ENCODE results near the gene NTMT2. TPM values are rescaled to one million over a fixed set of nuclear protein-coding genes. Genes with fewer than 3 reads are reported as not detected.

Gene NTMT2
- total and polyA plus RNA-seq, 7 experiments from 2014 or later: not detected

- Histone ChIP-seq H3K4me1 (ENCODE audit: control insufficient read depth in 2 of 2, insufficient read depth in 2 of 2, low read length in 2 of 2) (no peaks in the 10 kb centered on the region), H3K27me3 (ENCODE audit: control insufficient read depth in 2 of 2, insufficient read depth in 2 of 2, low read length in 2 of 2) (no peaks in the 10 kb centered on the region), H3K27ac (ENCODE audit: low read depth, low read length) (no peak overlapping the region), H3K4me3 (ENCODE audit: low read length) (no peak overlapping the region), H3K36me3 (ENCODE audit: control insufficient read depth in 2 of 3, insufficient read depth in 3 of 3, low read length in 3 of 3) (no peaks in the 10 kb centered on the region), H3K9me3 (ENCODE audit: control insufficient read depth in 2 of 3, low read length in 3 of 3) (peaks cover 0 to 20% (median 0%) of the 10 kb centered on the region in 3 experiments)
- H3K4me3 Mint-ChIP-seq: no peak overlapping the region
- DNase-seq (no peak), ATAC-seq (no peak)
- CTCF ChIA-PET: no interaction called here
- H3K27ac Mint-ChIP-seq: no peak overlapping the region
- H3K9me3 Mint-ChIP-seq: peaks cover 3 to 31% (median 14%) of the 10 kb centered on the region in 11 donors
- peaks cover 0 to 12% (median 5%) of the 10 kb centered on the region in 5 donors for H3K36me3 Mint-ChIP-seq
- POLR2A ChIA-PET: no interaction called here
- H3K27me3 Mint-ChIP-seq: peaks cover 6 to 24% (median 9%) of the 10 kb centered on the region in 5 donors
- intact Hi-C loops (cut with micrococcal nuclease): no loop called here
- no peaks in the 10 kb centered on the region for H3K4me1 Mint-ChIP-seq
These were observed 9.3 kb downstream of the NTMT2 start for GRCh38 chr1:170155055-170155454.

GRCh38 chr1:170156594-170156993, 10.8 kb downstream of the NTMT2 start:
- H3K27ac ChIP-seq (ENCODE audit: low read depth, low read length): no peak overlapping the region
- peaks cover 0 to 20% (median 0%) of the 10 kb centered on the region in 3 experiments for H3K9me3 ChIP-seq (ENCODE audit: control insufficient read depth in 2 of 3, low read length in 3 of 3)
- H3K9me3 Mint-ChIP-seq: peaks cover 3 to 31% (median 14%) of the 10 kb centered on the region in 11 donors
- H3K4me1 Mint-ChIP-seq: no peaks in the 10 kb centered on the region
- peaks cover 6 to 20% (median 15%) of the 10 kb centered on the region in 5 donors for H3K27me3 Mint-ChIP-seq
- no peak overlapping the region for H3K4me3 Mint-ChIP-seq
- H3K4me1 ChIP-seq (ENCODE audit: control insufficient read depth in 2 of 2, insufficient read depth in 2 of 2, low read length in 2 of 2): no peaks in the 10 kb centered on the region
- ChIA-PET CTCF (no interaction called here), POLR2A (no interaction called here)
- no peaks in the 10 kb centered on the region for H3K36me3 ChIP-seq (ENCODE audit: control insufficient read depth in 2 of 3, insufficient read depth in 3 of 3, low read length in 3 of 3)
- no peak for ATAC-seq
- H3K36me3 Mint-ChIP-seq: peaks cover 0 to 12% (median 5%) of the 10 kb centered on the region in 5 donors
- H3K27ac Mint-ChIP-seq: no peak overlapping the region
- intact Hi-C loops (cut with micrococcal nuclease): no loop called here
- no peak for DNase-seq
- no peak overlapping the region for H3K4me3 ChIP-seq (ENCODE audit: low read length)
- H3K27me3 ChIP-seq (ENCODE audit: control insufficient read depth in 2 of 2, insufficient read depth in 2 of 2, low read length in 2 of 2): no peaks in the 10 kb centered on the region

GRCh38 chr1:170157820-170158219, 12.1 kb downstream of the NTMT2 start:
- H3K4me3 ChIP-seq (ENCODE audit: low read length): no peak overlapping the region
- POLR2A ChIA-PET: no interaction called here
- peaks cover 3 to 24% (median 14%) of the 10 kb centered on the region in 11 donors for H3K9me3 Mint-ChIP-seq
- peaks cover 6 to 20% (median 10%) of the 10 kb centered on the region in 5 donors for H3K27me3 Mint-ChIP-seq
- no peaks in the 10 kb centered on the region for H3K36me3 ChIP-seq (ENCODE audit: control insufficient read depth in 2 of 3, insufficient read depth in 3 of 3, low read length in 3 of 3)
- CTCF ChIA-PET: no interaction called here
- no peak for ATAC-seq
- H3K36me3 Mint-ChIP-seq: peaks cover 0 to 8% (median 5%) of the 10 kb centered on the region in 5 donors
- peaks cover 0 to 17% (median 0%) of the 10 kb centered on the region in 3 experiments for H3K9me3 ChIP-seq (ENCODE audit: control insufficient read depth in 2 of 3, low read length in 3 of 3)
- H3K4me3 Mint-ChIP-seq: no peak overlapping the region
- no peaks in the 10 kb centered on the region for H3K27me3 ChIP-seq (ENCODE audit: control insufficient read depth in 2 of 2, insufficient read depth in 2 of 2, low read length in 2 of 2)
- no peak overlapping the region for H3K27ac ChIP-seq (ENCODE audit: low read depth, low read length)
- H3K27ac Mint-ChIP-seq: no peak overlapping the region
- no peaks in the 10 kb centered on the region for H3K4me1 Mint-ChIP-seq
- intact Hi-C loops (cut with micrococcal nuclease): no loop called here
- DNase-seq: no peak
- no peaks in the 10 kb centered on the region for H3K4me1 ChIP-seq (ENCODE audit: control insufficient read depth in 2 of 2, insufficient read depth in 2 of 2, low read length in 2 of 2)

- peaks cover 3 to 15% (median 8%) of the 10 kb centered on the region in 5 donors for H3K27me3 Mint-ChIP-seq
- ChIA-PET CTCF (no interaction called here), POLR2A (no interaction called here)
- Histone ChIP-seq H3K27me3 (ENCODE audit: control insufficient read depth in 2 of 2, insufficient read depth in 2 of 2, low read length in 2 of 2) (no peaks in the 10 kb centered on the region), H3K9me3 (ENCODE audit: control insufficient read depth in 2 of 3, low read length in 3 of 3) (no peaks in the 10 kb centered on the region), H3K27ac (ENCODE audit: low read depth, low read length) (no peak overlapping the region), H3K4me3 (ENCODE audit: low read length) (no peak overlapping the region), H3K36me3 (ENCODE audit: control insufficient read depth in 2 of 3, insufficient read depth in 3 of 3, low read length in 3 of 3) (no peaks in the 10 kb centered on the region), H3K4me1 (ENCODE audit: control insufficient read depth in 2 of 2, insufficient read depth in 2 of 2, low read length in 2 of 2) (no peaks in the 10 kb centered on the region)
- no peak overlapping the region for H3K4me3 Mint-ChIP-seq
- no peaks in the 10 kb centered on the region for H3K36me3 Mint-ChIP-seq
- H3K9me3 Mint-ChIP-seq: peaks cover 0 to 5% (median 0%) of the 10 kb centered on the region in 11 donors
- intact Hi-C loops (cut with micrococcal nuclease): no loop called here
- no peak overlapping the region for H3K27ac Mint-ChIP-seq
- ATAC-seq (no peak), DNase-seq (no peak)
- peaks cover 0 to 3% (median 0%) of the 10 kb centered on the region in 7 donors for H3K4me1 Mint-ChIP-seq
These were observed 16.9 kb downstream of the NTMT2 start for GRCh38 chr1:170162459-170163246.

GRCh38 chr1:170164103-170164763, 18.5 kb downstream of the NTMT2 start:
- H3K36me3 ChIP-seq (ENCODE audit: control insufficient read depth in 2 of 3, insufficient read depth in 3 of 3, low read length in 3 of 3): no peaks in the 10 kb centered on the region
- no peaks in the 10 kb centered on the region for H3K4me1 ChIP-seq (ENCODE audit: control insufficient read depth in 2 of 2, insufficient read depth in 2 of 2, low read length in 2 of 2)
- intact Hi-C loops (cut with micrococcal nuclease): no loop called here
- ChIA-PET CTCF (no interaction called here), POLR2A (no interaction called here)
- peaks cover 3 to 9% (median 6%) of the 10 kb centered on the region in 5 donors for H3K27me3 Mint-ChIP-seq
- no peak overlapping the region for H3K27ac ChIP-seq (ENCODE audit: low read depth, low read length)
- H3K9me3 ChIP-seq (ENCODE audit: control insufficient read depth in 2 of 3, low read length in 3 of 3): no peaks in the 10 kb centered on the region
- H3K27me3 ChIP-seq (ENCODE audit: control insufficient read depth in 2 of 2, insufficient read depth in 2 of 2, low read length in 2 of 2): no peaks in the 10 kb centered on the region
- H3K4me3 ChIP-seq (ENCODE audit: low read length): no peak overlapping the region
- no peak overlapping the region for H3K4me3 Mint-ChIP-seq
- peaks cover 0 to 16% (median 5%) of the 10 kb centered on the region in 7 donors for H3K4me1 Mint-ChIP-seq
- peaks cover 0 to 4% (median 0%) of the 10 kb centered on the region in 11 donors for H3K9me3 Mint-ChIP-seq
- no peaks in the 10 kb centered on the region for H3K36me3 Mint-ChIP-seq
- ATAC-seq (no peak), DNase-seq (no peak)
- no peak overlapping the region for H3K27ac Mint-ChIP-seq

- POLR2A ChIA-PET: no interaction called here
These were observed 20.9 kb downstream of the NTMT2 start for GRCh38 chr1:170166518-170167180.

More at GRCh38 chr1:170166518-170167180, 20.9 kb downstream of the NTMT2 start:
- H3K4me1 Mint-ChIP-seq: peaks cover 0 to 16% (median 5%) of the 10 kb centered on the region in 7 donors
- Histone ChIP-seq H3K4me3 (ENCODE audit: low read length) (no peak overlapping the region), H3K9me3 (ENCODE audit: control insufficient read depth in 2 of 3, low read length in 3 of 3) (no peaks in the 10 kb centered on the region), H3K36me3 (ENCODE audit: control insufficient read depth in 2 of 3, insufficient read depth in 3 of 3, low read length in 3 of 3) (no peaks in the 10 kb centered on the region), H3K4me1 (ENCODE audit: control insufficient read depth in 2 of 2, insufficient read depth in 2 of 2, low read length in 2 of 2) (no peaks in the 10 kb centered on the region), H3K27me3 (ENCODE audit: control insufficient read depth in 2 of 2, insufficient read depth in 2 of 2, low read length in 2 of 2) (no peaks in the 10 kb centered on the region), H3K27ac (ENCODE audit: low read depth, low read length) (no peak overlapping the region)
- no peak overlapping the region for H3K4me3 Mint-ChIP-seq
- no peaks in the 10 kb centered on the region for H3K36me3 Mint-ChIP-seq
- ATAC-seq (no peak), DNase-seq (no peak)
- peaks cover 0 to 18% (median 7%) of the 10 kb centered on the region in 11 donors for H3K9me3 Mint-ChIP-seq
- H3K27ac Mint-ChIP-seq: no peak overlapping the region
- CTCF ChIA-PET: no interaction called here
- peaks cover 0 to 6% (median 0%) of the 10 kb centered on the region in 5 donors for H3K27me3 Mint-ChIP-seq
- intact Hi-C loops (cut with micrococcal nuclease): no loop called here
